ENCODE data around the gene PRKCE. TPM values are rescaled to one million over a fixed set of nuclear protein-coding genes. Genes with fewer than 3 reads are reported as not detected.

Gene PRKCE
- total RNA-seq, 1 experiment from 2014 or later: 14.0 TPM

GRCh38 chr2:46075848-46076247, 424.4 kb downstream of the PRKCE start:
- ATAC-seq (no peak), DNase-seq (ENCODE audit: low read depth, low spot score) (no peak)
- Histone ChIP-seq H3K4me1 (ENCODE audit: control insufficient read depth, insufficient read depth, low read length) (peaks cover 27% of the 10 kb centered on the region), H3K4me3 (ENCODE audit: low read depth in 2 of 2, low read length in 2 of 2) (no peak overlapping the region), H3K27ac (ENCODE audit: low read length) (no peak overlapping the region), H3K9me3 (ENCODE audit: control insufficient read depth, insufficient read depth, low read depth, low read length) (no peaks in the 10 kb centered on the region), H3K27me3 (ENCODE audit: control insufficient read depth, insufficient read depth, low read length) (no peaks in the 10 kb centered on the region), H3K36me3 (ENCODE audit: control insufficient read depth, insufficient read depth, low read length) (no peaks in the 10 kb centered on the region)
- in situ Hi-C loops (cut with HindIII; ENCODE audit: low pct_unique_long_range_greater_than_20kb, low sequenced_read_pairs) (no loop called here), intact Hi-C loops (cut with micrococcal nuclease; ENCODE audit: unreplicated experiment) (no loop called here)
- no TSS peak for BruUV-seq (replicated peaks)
- ChIA-PET POLR2A (no interaction called here), CTCF (no interaction called here)
- no peak for TF ChIP-seq SIN3A (IDR thresholded peaks at IDR 0.05; ENCODE audit: borderline replicate concordance, insufficient read depth, low read depth, low read length)
- TF ChIP-seq TCF7L2 (IDR thresholded peaks at IDR 0.05; ENCODE audit: low read depth, low read length): no peak
- no peak for TF ChIP-seq REST (IDR thresholded peaks at IDR 0.05; ENCODE audit: insufficient read depth in 1 of 2, low read depth in 2 of 2, low read length in 1 of 2)
- no peak for TF ChIP-seq CTCF (IDR thresholded peaks at IDR 0.05)
- TF ChIP-seq POLR2AphosphoS5 (IDR thresholded peaks at IDR 0.05; ENCODE audit: low read depth, low read length): no peak

- no peak overlapping the region for H3K27ac ChIP-seq (ENCODE audit: low read length)
- no peaks in the 10 kb centered on the region for H3K27me3 ChIP-seq (ENCODE audit: control insufficient read depth, insufficient read depth, low read length)
- no peak overlapping the region for H3K4me3 ChIP-seq (ENCODE audit: low read depth in 2 of 2, low read length in 2 of 2)
- ChIA-PET POLR2A (no interaction called here), CTCF (no interaction called here)
- intact Hi-C loops (cut with micrococcal nuclease; ENCODE audit: unreplicated experiment) (no loop called here), in situ Hi-C loops (cut with HindIII; ENCODE audit: low pct_unique_long_range_greater_than_20kb, low sequenced_read_pairs) (no loop called here)
- H3K9me3 ChIP-seq (ENCODE audit: control insufficient read depth, insufficient read depth, low read depth, low read length): no peaks in the 10 kb centered on the region
- no peaks in the 10 kb centered on the region for H3K36me3 ChIP-seq (ENCODE audit: control insufficient read depth, insufficient read depth, low read length)
- ATAC-seq: no peak
- no peak for DNase-seq (ENCODE audit: low read depth, low spot score)
- H3K4me1 ChIP-seq (ENCODE audit: control insufficient read depth, insufficient read depth, low read length): peaks cover 27% of the 10 kb centered on the region
- TF ChIP-seq REST (IDR thresholded peaks at IDR 0.05; ENCODE audit: insufficient read depth in 1 of 2, low read depth in 2 of 2, low read length in 1 of 2) (no peak), CTCF (IDR thresholded peaks at IDR 0.05) (no peak), TCF7L2 (IDR thresholded peaks at IDR 0.05; ENCODE audit: low read depth, low read length) (no peak)
- BruUV-seq (replicated peaks): no TSS peak
These were observed 424.8 kb downstream of the PRKCE start for GRCh38 chr2:46076251-46076650.
